ENCODE measurements around the gene RGPD4. TPM values are rescaled to one million over a fixed set of nuclear protein-coding genes. Genes with fewer than 3 reads are reported as not detected.

Gene RGPD4
- total and polyA plus RNA-seq, 5 donors, result 0.09 to 0.24 (median 0.17) TPM; not detected in 1

GRCh38 chr2:107927034-107927534, 100.4 kb downstream of the RGPD4 start:
- intact Hi-C loops (cut with DNase I), result no loop called here
- Histone ChIP-seq H3K4me3 (ENCODE audit: low read length) (no peak overlapping the region), H3K27ac (ENCODE audit: low read length) (no peak overlapping the region), H3K4me1 (ENCODE audit: control insufficient read depth, insufficient read depth, low read length) (no peaks in the 10 kb centered on the region), H3K27me3 (ENCODE audit: control insufficient read depth, insufficient read depth) (no peaks in the 10 kb centered on the region), H3K9me3 (ENCODE audit: control insufficient read depth, low read length) (no peaks in the 10 kb centered on the region)
- ATAC-seq, result no peak
- no peak for DNase-seq
- WGBS, result 63% methylated on average over 3 of the region's 3 CpGs

- ATAC-seq, result no peak
- intact Hi-C loops (cut with DNase I), result no loop called here
- Histone ChIP-seq H3K27ac (ENCODE audit: low read length) (no peak overlapping the region), H3K27me3 (ENCODE audit: control insufficient read depth, insufficient read depth) (no peaks in the 10 kb centered on the region), H3K9me3 (ENCODE audit: control insufficient read depth, low read length) (no peaks in the 10 kb centered on the region), H3K4me1 (ENCODE audit: control insufficient read depth, insufficient read depth, low read length) (no peaks in the 10 kb centered on the region), H3K4me3 (ENCODE audit: low read length) (no peak overlapping the region)
- WGBS, result 67% methylated on average over 3 of the region's 3 CpGs
- no peak for DNase-seq
These were observed 104.7 kb downstream of the RGPD4 start for GRCh38 chr2:107931412-107931811.

- no peaks in the 10 kb centered on the region for H3K4me1 ChIP-seq (ENCODE audit: control insufficient read depth, insufficient read depth, low read length)
- no peaks in the 10 kb centered on the region for H3K27me3 ChIP-seq (ENCODE audit: control insufficient read depth, insufficient read depth)
- no peaks in the 10 kb centered on the region for H3K9me3 ChIP-seq (ENCODE audit: control insufficient read depth, low read length)
- intact Hi-C loops (cut with DNase I), result no loop called here
- DNase-seq (no peak), ATAC-seq (no peak)
- no peak overlapping the region for H3K4me3 ChIP-seq (ENCODE audit: low read length)
- 49% methylated on average over 2 of the region's 2 CpGs for WGBS
- no peak overlapping the region for H3K27ac ChIP-seq (ENCODE audit: low read length)
These were observed 105.8 kb downstream of the RGPD4 start for GRCh38 chr2:107932488-107932887.

- no peaks in the 10 kb centered on the region for H3K4me1 ChIP-seq (ENCODE audit: control insufficient read depth, insufficient read depth, low read length)
- 41% methylated on average over 3 of the region's 3 CpGs for WGBS
- H3K4me3 ChIP-seq (ENCODE audit: low read length), result no peak overlapping the region
- no peaks in the 10 kb centered on the region for H3K9me3 ChIP-seq (ENCODE audit: control insufficient read depth, low read length)
- intact Hi-C loops (cut with DNase I), result no loop called here
- H3K27me3 ChIP-seq (ENCODE audit: control insufficient read depth, insufficient read depth), result no peaks in the 10 kb centered on the region
- no peak overlapping the region for H3K27ac ChIP-seq (ENCODE audit: low read length)
- no peak for DNase-seq
- ATAC-seq, result no peak
These were observed 106.3 kb downstream of the RGPD4 start for GRCh38 chr2:107932979-107933378.

GRCh38 chr2:107936433-107937359, 110.0 kb downstream of the RGPD4 start:
- Histone ChIP-seq H3K4me1 (ENCODE audit: control insufficient read depth, insufficient read depth, low read length) (no peaks in the 10 kb centered on the region), H3K27me3 (ENCODE audit: control insufficient read depth, insufficient read depth) (no peaks in the 10 kb centered on the region), H3K27ac (ENCODE audit: low read length) (no peak overlapping the region), H3K9me3 (ENCODE audit: control insufficient read depth, low read length) (no peaks in the 10 kb centered on the region), H3K4me3 (ENCODE audit: low read length) (no peak overlapping the region)
- WGBS, result 40% methylated on average over 5 of the region's 5 CpGs
- ATAC-seq (no peak), DNase-seq (no peak)
- intact Hi-C loops (cut with DNase I), result no loop called here

Other genes starting within 250 kb of the RGPD4 start
- under 1 TPM in 3 of 4 donors, not detected in 1; 0.14 to 0.42 (median 0.17) TPM for gene SLC5A7, start 159.6 kb downstream of the RGPD4 start, total RNA-seq
- gene SLC5A7, start 159.6 kb downstream of the RGPD4 start, polyA plus RNA-seq, result 0.09 TPM

Data from right cardiac atrium (tissue), 5 donors.